CD4-positive, alpha-beta T cell treated with Interferon alpha-2 for 1 hour (primary cell): ENCODE results near the gene SLC23A2.

Experiments used
- DNase-seq, 2 donors: peaks; one replicate each; pipeline ENCODE4 v3.0.0-alpha.2; 2020 to 2022

Gene SLC23A2

GRCh38 chr20:4962241-4962855, 39.0 kb downstream of the SLC23A2 start:
- DNase-seq = peak; percentile 31 to 61

DNA sequence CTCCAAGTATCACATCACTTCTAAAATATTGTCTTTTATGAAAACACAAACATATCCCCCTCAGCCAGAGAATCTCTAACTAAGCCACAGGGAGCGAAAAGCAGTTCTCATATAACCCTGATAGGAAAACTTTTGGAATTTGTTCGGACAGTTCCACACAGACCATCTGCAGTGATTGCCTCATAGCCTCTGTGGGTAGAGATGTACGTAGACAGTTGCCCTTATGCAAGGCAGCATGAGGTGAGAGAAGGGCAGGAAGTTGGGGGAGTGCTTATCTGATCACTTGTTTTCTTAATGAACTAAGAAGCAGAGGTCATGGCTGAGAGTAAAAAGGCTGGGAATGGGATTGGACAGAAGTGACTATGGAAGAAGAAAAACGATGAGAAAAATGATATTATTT, 39.6 kb downstream of the SLC23A2 start:
- DNase-seq = peak; percentile 20 to 47

DNA sequence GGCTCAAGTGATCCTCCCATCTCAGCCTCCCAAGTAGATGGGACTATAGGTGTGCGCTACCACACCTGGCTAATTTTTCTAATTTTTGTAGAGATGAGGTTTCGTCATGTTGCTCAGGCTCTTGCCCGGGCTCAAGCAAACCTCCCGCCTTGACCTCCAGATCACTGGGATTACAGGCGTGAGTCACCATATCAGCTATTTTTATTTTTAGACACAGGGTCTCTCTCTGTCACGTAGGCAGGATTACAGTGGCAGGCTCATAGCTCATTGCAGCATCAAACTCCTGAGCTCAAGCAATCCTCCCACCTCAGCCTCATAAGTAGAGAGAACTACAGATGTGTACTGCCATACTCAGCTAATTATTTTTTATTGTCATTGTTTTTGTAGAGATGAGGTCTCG, 41.7 kb downstream of the SLC23A2 start:
- DNase-seq = no peak

DNA sequence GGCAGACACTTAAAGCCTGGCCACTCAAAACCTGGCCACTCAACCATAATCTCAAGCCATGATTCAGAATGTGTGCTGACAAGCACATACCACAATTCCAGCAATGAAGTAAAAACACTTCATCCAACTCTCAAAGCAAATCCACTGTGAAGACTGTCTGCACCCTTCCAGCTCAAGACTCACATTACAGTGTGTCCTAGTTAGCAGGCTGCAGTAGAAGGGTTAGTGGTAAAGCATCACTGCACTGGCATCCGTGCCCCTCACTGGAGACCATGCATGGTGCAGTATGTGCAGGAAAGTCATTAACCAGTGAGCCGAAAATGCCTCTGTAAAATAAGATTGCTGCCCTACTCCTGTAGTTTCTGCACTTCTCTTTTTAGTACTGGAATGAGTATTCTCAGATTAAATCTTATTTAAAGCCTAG, 43.4 kb downstream of the SLC23A2 start:
- DNase-seq = no peak

GRCh38 chr20:4957187-4957586, 44.1 kb downstream of the SLC23A2 start:
- DNase-seq = no peak

GRCh38 chr20:4956200-4956810, 45.0 kb downstream of the SLC23A2 start:
- DNase-seq = peak in 1 of 2 donors; percentile 75

DNA sequence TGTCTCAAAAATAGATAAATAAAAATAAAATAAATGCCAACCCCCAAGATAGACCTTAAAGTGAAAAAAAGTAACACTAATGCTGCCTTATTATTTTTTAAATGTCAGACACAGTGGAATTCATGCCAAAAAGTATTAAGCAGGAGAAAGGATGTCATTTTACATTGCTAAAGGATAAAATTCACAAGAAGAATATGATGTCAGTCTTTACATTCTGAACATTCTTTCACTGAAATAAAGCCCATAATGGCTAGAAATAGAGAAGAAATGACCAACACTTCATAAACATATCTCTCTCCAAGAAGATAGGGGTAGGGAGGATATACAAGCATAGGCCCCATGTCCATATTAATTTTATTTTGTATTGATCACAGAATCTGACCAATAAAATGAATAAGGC, 47.4 kb downstream of the SLC23A2 start:
- DNase-seq = no peak

DNA sequence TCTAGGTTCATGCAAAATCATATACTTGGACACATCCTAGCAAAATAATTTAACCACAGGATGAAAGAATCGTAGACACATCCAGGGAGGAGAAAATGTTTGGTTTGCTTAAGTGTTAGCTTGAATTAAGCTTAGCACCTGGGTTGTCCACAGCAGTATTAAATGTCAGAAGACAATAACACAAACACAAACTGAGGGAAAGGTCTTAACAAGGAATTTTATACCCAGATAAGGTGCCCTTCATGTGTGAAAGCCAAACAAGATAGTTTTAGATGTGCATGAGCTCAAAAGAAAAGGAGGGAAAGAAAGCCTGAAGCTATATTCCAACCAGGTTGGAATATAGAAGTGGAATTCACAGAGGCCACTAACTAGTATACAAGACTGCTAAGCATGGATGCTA, 49.1 kb downstream of the SLC23A2 start:
- DNase-seq = no peak

GRCh38 chr20:4951299-4951698, 50.0 kb downstream of the SLC23A2 start:
- no peak for DNase-seq

DNA sequence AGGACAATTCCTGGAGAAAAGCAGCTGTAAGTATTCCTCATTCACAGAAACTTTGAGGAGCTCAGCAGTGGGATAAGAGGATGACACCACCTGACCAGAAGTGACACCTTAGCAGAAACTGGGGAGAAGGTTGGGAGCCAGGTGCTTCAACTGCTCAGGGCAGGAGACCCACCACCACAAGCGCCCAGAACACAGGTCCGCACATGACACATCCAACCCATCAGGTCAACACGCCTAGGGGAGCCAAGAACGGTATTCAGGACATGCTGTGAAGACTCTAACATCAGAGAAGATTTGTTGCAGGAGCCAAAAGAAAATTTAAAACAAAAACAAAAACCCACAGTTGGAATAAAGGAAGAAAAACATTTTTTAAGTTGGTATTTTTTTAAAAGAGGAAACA, 50.5 kb downstream of the SLC23A2 start:
- no peak for DNase-seq

DNA sequence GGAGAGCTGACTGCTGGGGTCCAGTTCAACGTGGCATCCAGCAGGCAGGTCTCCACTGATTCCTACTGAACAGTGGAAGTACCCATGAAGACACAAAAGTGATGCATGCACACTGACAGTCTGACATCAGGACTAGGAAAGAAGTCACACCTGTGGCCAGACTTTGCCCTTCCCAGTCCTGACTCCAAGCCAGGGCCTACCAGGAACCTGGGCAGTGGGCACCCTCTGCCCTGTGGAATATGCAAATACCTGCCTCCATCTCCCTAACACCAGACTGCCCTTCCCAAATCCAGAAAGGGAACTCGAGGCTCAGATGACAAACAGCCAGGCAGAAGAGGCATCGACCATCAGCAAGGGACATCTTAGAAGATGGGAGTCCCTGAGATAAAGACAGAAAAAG, 50.9 kb downstream of the SLC23A2 start:
- no peak for DNase-seq

GRCh38 chr20:4949833-4950178, 51.5 kb downstream of the SLC23A2 start:
- peak; percentile 22 to 51 for DNase-seq

GRCh38 chr20:4947817-4948559, 53.3 kb downstream of the SLC23A2 start:
- DNase-seq = no peak

GRCh38 chr20:4946986-4947385, 54.3 kb downstream of the SLC23A2 start:
- no peak for DNase-seq

GRCh38 chr20:4946585-4946984, 54.7 kb downstream of the SLC23A2 start:
- no peak for DNase-seq

DNA sequence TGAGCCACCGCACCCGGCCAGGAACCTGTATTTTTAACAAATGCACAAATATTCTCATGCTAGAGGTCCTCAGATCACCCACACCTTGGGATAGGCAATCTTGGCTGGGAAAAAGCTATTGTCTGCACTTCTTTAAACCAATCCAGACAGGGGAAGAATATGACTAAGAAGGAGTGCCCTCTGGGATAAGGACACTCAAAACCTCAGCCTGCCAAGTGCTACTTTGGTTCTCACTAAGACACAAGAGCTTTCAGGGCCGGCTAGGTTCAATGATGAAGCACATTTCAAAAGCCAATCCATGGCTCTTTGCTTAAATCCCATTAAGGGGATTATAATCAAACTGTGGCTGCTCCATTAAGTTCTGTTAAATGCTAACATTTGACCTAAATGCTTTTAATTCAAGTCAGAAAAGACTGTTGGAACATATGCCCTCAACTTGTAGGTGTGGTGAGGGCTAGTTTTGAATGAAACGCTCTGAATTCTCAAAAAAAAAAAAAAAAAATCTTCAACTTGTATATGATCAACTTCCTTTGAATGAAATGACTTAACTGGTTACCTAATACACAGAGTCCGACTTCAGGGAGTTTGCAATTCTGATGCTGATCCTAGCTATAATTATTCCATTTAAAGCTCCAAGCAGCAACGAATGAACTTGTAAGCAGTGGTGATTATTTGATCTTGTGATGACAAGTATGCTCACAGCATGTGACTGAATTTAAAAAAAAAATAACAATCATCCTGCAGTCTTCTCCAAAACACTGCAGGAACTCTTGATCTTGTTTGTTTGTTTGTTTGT, 56.6 kb downstream of the SLC23A2 start:
- no peak for DNase-seq

GRCh38 chr20:4942331-4942730, 59.0 kb downstream of the SLC23A2 start:
- DNase-seq = no peak

- DNase-seq = no peak
Measured at GRCh38 chr20:4937407-4938319, 63.6 kb downstream of the SLC23A2 start.

DNA sequence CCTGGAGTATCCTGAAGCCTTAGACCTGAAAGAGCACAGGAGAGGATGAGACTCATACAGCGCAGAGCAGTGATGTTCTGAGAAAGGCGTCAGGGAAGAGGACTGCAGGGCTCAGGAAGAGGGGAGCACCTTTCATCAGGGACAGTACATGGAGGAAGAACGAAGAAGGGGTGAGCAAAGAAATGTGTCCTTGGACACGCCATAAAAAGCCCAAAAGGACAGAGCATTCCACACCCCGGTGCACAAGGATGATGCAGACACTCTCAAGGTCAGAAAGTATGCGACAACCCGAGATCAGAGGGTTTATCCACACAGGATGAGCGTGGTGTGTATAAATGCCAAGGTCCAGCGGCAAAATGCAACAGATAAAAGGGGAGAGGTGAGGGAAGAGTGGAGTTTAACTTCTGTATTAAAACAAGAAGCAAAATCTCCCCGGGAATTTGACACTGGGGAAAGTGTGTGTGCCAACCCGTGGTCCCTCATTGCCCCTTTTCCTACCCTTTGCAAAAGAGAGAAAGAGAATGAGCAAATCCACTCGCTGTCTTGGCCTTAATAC, 64.4 kb downstream of the SLC23A2 start:
- no peak for DNase-seq

DNA sequence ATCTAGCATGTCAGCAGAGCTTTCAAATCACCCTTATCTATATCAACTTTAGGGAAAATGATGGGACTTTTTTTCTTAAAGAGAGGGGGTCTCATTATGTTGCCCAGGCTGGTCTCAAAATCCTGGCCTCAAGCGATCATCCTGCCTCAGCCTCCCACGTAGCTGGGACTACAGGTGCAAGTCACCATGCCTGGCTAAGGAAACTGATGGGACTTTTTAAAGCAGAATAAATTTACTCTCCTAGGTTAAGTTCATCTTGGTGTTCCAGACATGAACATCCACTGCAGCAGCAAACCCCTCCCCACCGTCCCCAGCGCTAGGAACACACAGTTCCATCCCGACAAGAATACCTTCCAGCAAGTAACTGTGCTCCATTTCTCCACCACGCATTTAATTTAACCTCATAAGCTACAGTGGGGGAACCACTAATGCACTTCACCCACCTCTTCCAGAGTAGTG, 64.9 kb downstream of the SLC23A2 start:
- no peak for DNase-seq

DNA sequence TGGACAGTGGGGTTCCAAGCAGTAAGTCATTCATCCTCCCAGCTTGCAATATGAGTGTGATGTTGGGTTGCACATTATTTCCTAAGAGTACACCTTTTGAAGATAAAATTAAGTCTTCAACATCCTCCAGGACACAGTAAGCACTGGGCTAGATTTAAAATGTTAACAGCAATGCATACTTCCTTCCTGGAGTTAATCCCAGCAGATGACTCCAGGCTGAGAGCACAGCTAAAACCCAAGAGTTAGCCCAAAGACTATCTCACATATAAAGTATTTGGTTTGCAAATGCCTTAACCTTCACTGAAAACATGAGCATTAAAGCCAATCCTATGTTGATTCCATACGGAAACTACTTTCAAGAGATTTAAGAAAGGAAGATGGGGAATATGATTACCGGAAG, 69.2 kb downstream of the SLC23A2 start:
- no peak for DNase-seq
